GM04503 (cell line): ENCODE measurements around the gene ING1.

Experiments used
- DNase-seq: peaks from one replicate; pipeline ENCODE4 v3.0.0-alpha.2; 2012; ENCODE audit warnings: low read depth

ING1 gene

DNA sequence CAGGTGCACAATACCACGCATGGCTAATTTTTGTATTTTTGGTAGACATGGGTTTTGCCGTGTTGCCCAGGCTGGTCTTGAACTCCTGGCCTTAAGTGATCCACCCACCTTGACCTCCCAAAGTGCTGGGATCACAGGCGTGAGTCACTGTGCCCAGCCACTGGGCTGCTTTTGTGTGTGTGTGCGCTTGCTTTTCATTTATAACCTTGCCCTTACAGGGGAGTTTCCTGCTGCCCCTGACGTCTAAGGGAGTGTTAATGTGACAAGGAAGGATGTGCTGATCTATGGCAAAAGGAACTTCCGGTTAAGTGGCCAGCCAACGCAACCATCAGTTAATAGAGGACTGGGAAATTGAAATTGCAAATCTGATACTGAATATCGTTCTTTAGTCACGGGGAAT lies 57.7 kb downstream of the ING1 start:
- no peak for DNase-seq

DNA sequence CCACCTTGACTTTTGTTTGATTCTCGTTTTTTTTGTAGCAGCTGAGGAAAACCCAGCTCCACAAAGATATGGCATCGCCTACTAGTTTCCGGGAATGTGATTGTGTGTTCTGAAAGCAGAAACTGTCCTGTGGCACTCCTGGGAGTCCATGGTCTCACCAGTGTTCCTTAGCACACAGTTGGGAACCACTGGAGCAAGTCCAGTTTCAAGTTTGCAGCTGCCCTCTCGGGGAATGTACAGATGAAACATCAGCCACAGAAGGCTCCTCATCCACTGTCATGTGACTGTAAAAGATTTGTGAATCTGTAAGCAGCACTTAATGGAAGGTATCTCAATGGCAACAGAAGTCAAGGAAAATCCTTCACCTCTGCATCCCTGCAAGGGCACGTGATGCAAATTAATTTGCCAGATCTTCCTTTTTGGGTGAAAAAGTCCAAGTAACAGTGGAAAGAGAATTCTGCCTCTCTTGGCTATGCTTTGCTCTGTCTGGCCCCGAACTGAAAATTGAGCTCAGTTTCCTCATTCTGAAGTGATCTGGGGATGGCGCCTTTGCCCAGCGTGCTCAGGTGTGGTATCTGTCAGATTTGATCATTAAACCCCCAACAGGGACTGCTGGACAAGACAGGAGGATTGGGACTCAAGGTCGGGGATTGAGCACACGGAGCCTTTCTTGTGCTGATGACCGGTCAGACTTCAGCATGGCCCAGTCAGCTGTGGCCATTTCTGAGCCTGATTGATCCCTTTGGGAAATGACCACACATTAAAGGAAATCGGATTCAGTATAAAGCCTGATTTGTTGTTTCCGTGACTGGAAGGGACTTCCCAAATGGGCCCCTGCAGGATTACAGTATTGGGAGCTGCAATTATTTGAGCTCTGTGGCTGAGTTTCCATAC lies 58.8 kb downstream of the ING1 start:
- no peak for DNase-seq
